Measurements from ENCODE around the gene TMEM182. TPM values are rescaled to one million over a fixed set of nuclear protein-coding genes. Genes with fewer than 3 reads are reported as not detected.

The TMEM182 gene
- total RNA-seq, 2 donors from 2014 or later: 2.0 to 4.3 TPM

- no peaks in the 10 kb centered on the region for H3K9me3 ChIP-seq
- intact Hi-C loops (cut with DNase I): loop anchor here (2.0 kb wide), 1 partner anchor 53 kb away; no protein-coding TSS in a partner anchor
- DNase-seq (ENCODE audit: low spot score): peak; percentile 19
- peak; percentile 19 for TF ChIP-seq POLR2AphosphoS5 (IDR thresholded peaks at IDR 0.05)
- no peak for TF ChIP-seq POLR2A (IDR thresholded peaks at IDR 0.05)
- TF ChIP-seq CTCF (IDR thresholded peaks at IDR 0.05): peak; percentile 65 to 79 (median 69)
- 72% methylated on average over 7 of the region's 7 CpGs for WGBS
- no peak overlapping the region for H3K27ac ChIP-seq
- no peaks in the 10 kb centered on the region for H3K27me3 ChIP-seq (replicated peaks; ENCODE audit: insufficient read depth)
- H3K4me3 ChIP-seq: no peak overlapping the region
- no peaks in the 10 kb centered on the region for H3K36me3 ChIP-seq
- no peaks in the 10 kb centered on the region for H3K4me1 ChIP-seq (replicated peaks)
Measured at GRCh38 chr2:102753563-102754159, 8.2 kb upstream of the TMEM182 start.

GRCh38 chr2:102754456-102755145 is 7.2 kb upstream of the TMEM182 start:
- Histone ChIP-seq H3K27ac (no peak overlapping the region), H3K9me3 (no peaks in the 10 kb centered on the region), H3K4me3 (no peak overlapping the region), H3K4me1 (replicated peaks) (no peaks in the 10 kb centered on the region), H3K27me3 (replicated peaks; ENCODE audit: insufficient read depth) (no peaks in the 10 kb centered on the region), H3K36me3 (no peaks in the 10 kb centered on the region)
- no peak for DNase-seq (ENCODE audit: low spot score)
- intact Hi-C loops (cut with DNase I): no loop called here
- TF ChIP-seq POLR2AphosphoS5 (IDR thresholded peaks at IDR 0.05): no peak
- TF ChIP-seq POLR2A (IDR thresholded peaks at IDR 0.05): no peak
- TF ChIP-seq CTCF (IDR thresholded peaks at IDR 0.05): no peak
- 79% methylated on average over 3 of the region's 3 CpGs for WGBS

GRCh38 chr2:102755284-102755683 is 6.5 kb upstream of the TMEM182 start:
- H3K36me3 ChIP-seq: no peaks in the 10 kb centered on the region
- no peaks in the 10 kb centered on the region for H3K27me3 ChIP-seq (replicated peaks; ENCODE audit: insufficient read depth)
- no peak for DNase-seq (ENCODE audit: low spot score)
- no peaks in the 10 kb centered on the region for H3K9me3 ChIP-seq
- no peaks in the 10 kb centered on the region for H3K4me1 ChIP-seq (replicated peaks)
- 63% methylated on average over 4 of the region's 4 CpGs for whole genome bisulfite sequencing
- H3K4me3 ChIP-seq: no peak overlapping the region
- intact Hi-C loops (cut with DNase I): no loop called here
- no peak for TF ChIP-seq CTCF (IDR thresholded peaks at IDR 0.05)
- TF ChIP-seq POLR2A (IDR thresholded peaks at IDR 0.05): no peak
- no peak for TF ChIP-seq POLR2AphosphoS5 (IDR thresholded peaks at IDR 0.05)
- H3K27ac ChIP-seq: no peak overlapping the region

- intact Hi-C loops (cut with DNase I): no loop called here
- Histone ChIP-seq H3K27ac (no peak overlapping the region), H3K4me3 (no peak overlapping the region), H3K27me3 (replicated peaks; ENCODE audit: insufficient read depth) (no peaks in the 10 kb centered on the region), H3K4me1 (replicated peaks) (no peaks in the 10 kb centered on the region), H3K9me3 (no peaks in the 10 kb centered on the region), H3K36me3 (no peaks in the 10 kb centered on the region)
- no peak for TF ChIP-seq POLR2A (IDR thresholded peaks at IDR 0.05)
- TF ChIP-seq CTCF (IDR thresholded peaks at IDR 0.05): no peak
- no peak for TF ChIP-seq POLR2AphosphoS5 (IDR thresholded peaks at IDR 0.05)
- no peak for DNase-seq (ENCODE audit: low spot score)
Measured at GRCh38 chr2:102758439-102758838, 3.4 kb upstream of the TMEM182 start.

GRCh38 chr2:102764083-102764482 is 2.3 kb downstream of the TMEM182 start:
- Histone ChIP-seq H3K4me1 (replicated peaks) (no peaks in the 10 kb centered on the region), H3K4me3 (no peak overlapping the region), H3K9me3 (no peaks in the 10 kb centered on the region), H3K27me3 (replicated peaks; ENCODE audit: insufficient read depth) (no peaks in the 10 kb centered on the region), H3K27ac (no peak overlapping the region), H3K36me3 (no peaks in the 10 kb centered on the region)
- TF ChIP-seq POLR2AphosphoS5 (IDR thresholded peaks at IDR 0.05) (no peak), CTCF (IDR thresholded peaks at IDR 0.05) (no peak), POLR2A (IDR thresholded peaks at IDR 0.05) (no peak)
- no peak for DNase-seq (ENCODE audit: low spot score)
- intact Hi-C loops (cut with DNase I): no loop called here
- WGBS: 94% methylated on average over 6 of the region's 6 CpGs
